Nasal cavity respiratory epithelium epithelial cell of viscerocranial mucosa (primary cell): Measurements from ENCODE around the gene OPN1LW. TPM values are rescaled to one million over a fixed set of nuclear protein-coding genes. Genes with fewer than 3 reads are reported as not detected.

Experiments used
- total RNA-seq: library from RNA; depleted of rRNA; stranded (reverse); fragments of >200 nt; gene quantifications from 2 replicates; pipeline ENCODE4 v1.2.3, GENCODE V29; 2014

Gene OPN1LW
- total RNA-seq = not detected in 2 replicates

GRCh38 chrX:154144010-154144409, at the start of gene OPN1LW:
OPN1LW (plus strand) TSS chrX:154144243; CDS start chrX:154144284, 41 bp downstream.

GRCh38 chrX:154097589-154098541, 46.2 kb upstream of the OPN1LW start, which contains the start of gene MECP2:
MECP2 (minus strand) TSS chrX:154097717.

GRCh38 chrX:154182296-154182695, 38.3 kb downstream of the OPN1LW start, which contains the start of gene OPN1MW:
OPN1MW (plus strand) TSS chrX:154182596; CDS start chrX:154182678, 82 bp downstream.

Other genes with a start within 250 kb of the OPN1LW start
- not detected in 2 replicates for gene AVPR2, start 239.6 kb upstream of the OPN1LW start, total RNA-seq
- 0.68 and 1.4 TPM in 2 replicates for gene ARHGAP4, start 218.0 kb upstream of the OPN1LW start, total RNA-seq
- 51.6 and 54.3 TPM in 2 replicates for gene NAA10, start 209.2 kb upstream of the OPN1LW start, total RNA-seq
- gene RENBP, start 199.6 kb upstream of the OPN1LW start, total RNA-seq = 1.0 and 3.6 TPM in 2 replicates
- 8.9 and 26.0 TPM in 2 replicates for gene HCFC1, start 172.4 kb upstream of the OPN1LW start, total RNA-seq
- gene TMEM187, start 171.5 kb upstream of the OPN1LW start, total RNA-seq = 5.1 and 7.5 TPM in 2 replicates
- gene IRAK1, start 124.3 kb upstream of the OPN1LW start, total RNA-seq = 127 and 144 TPM in 2 replicates
- gene MECP2, start 46.5 kb upstream of the OPN1LW start, total RNA-seq = 18.1 and 22.6 TPM in 2 replicates
- gene OPN1MW, start 38.4 kb downstream of the OPN1LW start, total RNA-seq = not detected in 2 replicates
- not detected in 2 replicates for gene OPN1MW2, start 75.5 kb downstream of the OPN1LW start, total RNA-seq
- not detected in 2 replicates for gene OPN1MW3, start 113.3 kb downstream of the OPN1LW start, total RNA-seq
- not detected in 2 replicates for gene TEX28, start 150.9 kb downstream of the OPN1LW start, total RNA-seq
- not detected in 2 replicates for gene TKTL1, start 151.6 kb downstream of the OPN1LW start, total RNA-seq
- gene FLNA, start 230.4 kb downstream of the OPN1LW start, total RNA-seq = 1,456 and 1,936 TPM in 2 replicates
- 19.1 and 26.7 TPM in 2 replicates for gene EMD, start 235.1 kb downstream of the OPN1LW start, total RNA-seq